Muscle of leg (tissue), 11 donors: Measurements from ENCODE around the gene UACA. TPM values are rescaled to one million over a fixed set of nuclear protein-coding genes. Genes with fewer than 3 reads are reported as not detected.

ENCODE experiments used
- DNase-seq: peaks from one replicate; pipeline ENCODE4 v3.0.0; 2013
- H3K27ac ChIP-seq: one replicate; pipeline ENCODE4 v1.5.1; 2013; ENCODE audit warnings: mild to moderate bottlenecking, low read length, control low read depth
- H3K27me3 ChIP-seq: one replicate; pipeline ENCODE4 v1.6.1; 2013; ENCODE audit warnings: low read length; ENCODE audit not compliant: control insufficient read depth, insufficient read depth
- H3K36me3 ChIP-seq: one replicate; pipeline ENCODE4 v1.6.1; 2013; ENCODE audit warnings: low read length; ENCODE audit not compliant: control insufficient read depth, insufficient read depth
- H3K4me1 ChIP-seq: one replicate; pipeline ENCODE4 v1.6.1; 2013; ENCODE audit warnings: low read length; ENCODE audit not compliant: control insufficient read depth, insufficient read depth
- H3K4me3 ChIP-seq: one replicate; pipeline ENCODE4 v1.5.1; 2013; ENCODE audit warnings: low read length, control low read depth
- H3K9me3 ChIP-seq: replicated peaks from 2 replicates; pipeline ENCODE4 v1.6.1; 2013; ENCODE audit warnings: low read depth, low read length; ENCODE audit not compliant: control insufficient read depth
- WGBS: methylation state at CpG from one replicate; pipeline ENCODE4 v1.1.5; 2013; ENCODE audit warnings: missing lambda C conversion rate; ENCODE audit not compliant: insufficient coverage; 5-methylcytosine and 5-hydroxymethylcytosine counted together
- polyA plus RNA-seq, 8 donors: library from polyadenylated mRNA; unstranded; fragments of 120-200 nt; gene quantifications; one replicate each; pipeline versions ENCODE4 v1.2.1 to v1.2.3, GENCODE V29; 2013; ENCODE audit warnings: inconsistent platforms in 1 of 8, low replicate concordance in 1 of 8; ENCODE audit not compliant: insufficient read length in 8 of 8, insufficient read depth in 1 of 8
- total RNA-seq: library from RNA; stranded (reverse); fragments of 120-200 nt; gene quantifications from one replicate; pipeline ENCODE4 v1.2.4, GENCODE V29; 2013

The UACA gene
- total and polyA plus RNA-seq, 9 donors: 92.8 to 139 (median 125) TPM

GRCh38 chr15:70701171-70701570 is 62.2 kb downstream of the UACA start:
- peaks cover 2% of the 10 kb centered on the region for H3K36me3 ChIP-seq
- no CpG with 5 or more reads among the region's 2 CpGs for WGBS
- peaks cover 8% of the 10 kb centered on the region for H3K4me1 ChIP-seq
- no peaks in the 10 kb centered on the region for H3K27me3 ChIP-seq
- no peaks in the 10 kb centered on the region for H3K9me3 ChIP-seq
- peak overlapping the region; percentile 39 for H3K4me3 ChIP-seq
- H3K27ac ChIP-seq: peak overlapping the region; percentile 84
- DNase-seq: no peak

GRCh38 chr15:70699890-70700289 is 63.5 kb downstream of the UACA start:
- H3K4me1 ChIP-seq: peaks cover 8% of the 10 kb centered on the region
- H3K27ac ChIP-seq: peak overlapping the region; percentile 65
- peak overlapping the region; percentile 1 for H3K4me3 ChIP-seq
- DNase-seq: peak; percentile 63
- peaks cover 2% of the 10 kb centered on the region for H3K36me3 ChIP-seq
- H3K27me3 ChIP-seq: no peaks in the 10 kb centered on the region
- H3K9me3 ChIP-seq: no peaks in the 10 kb centered on the region

- no CpG with 5 or more reads among the region's 3 CpGs for WGBS
- Histone ChIP-seq H3K27ac (peak overlapping the region; percentile 45), H3K36me3 (peaks cover 2% of the 10 kb centered on the region), H3K4me1 (peaks cover 8% of the 10 kb centered on the region), H3K4me3 (no peak overlapping the region), H3K9me3 (no peaks in the 10 kb centered on the region), H3K27me3 (no peaks in the 10 kb centered on the region)
- no peak for DNase-seq
These were observed 64.4 kb downstream of the UACA start for GRCh38 chr15:70698836-70699390.

GRCh38 chr15:70698426-70698825 is 64.9 kb downstream of the UACA start:
- peaks cover 2% of the 10 kb centered on the region for H3K36me3 ChIP-seq
- H3K27ac ChIP-seq: peak overlapping the region; percentile 45
- peaks cover 3% of the 10 kb centered on the region for H3K4me1 ChIP-seq
- no peak for DNase-seq
- H3K27me3 ChIP-seq: no peaks in the 10 kb centered on the region
- no peaks in the 10 kb centered on the region for H3K9me3 ChIP-seq
- no peak overlapping the region for H3K4me3 ChIP-seq

GRCh38 chr15:70690491-70691276 is 72.7 kb downstream of the UACA start:
- WGBS: no CpG with 5 or more reads among the region's 2 CpGs
- H3K4me3 ChIP-seq: no peak overlapping the region
- DNase-seq: no peak
- no peaks in the 10 kb centered on the region for H3K4me1 ChIP-seq
- H3K27me3 ChIP-seq: no peaks in the 10 kb centered on the region
- H3K36me3 ChIP-seq: peaks cover 2% of the 10 kb centered on the region
- H3K27ac ChIP-seq: no peak overlapping the region
- H3K9me3 ChIP-seq: no peaks in the 10 kb centered on the region

GRCh38 chr15:70690021-70690420 is 73.3 kb downstream of the UACA start:
- no CpG with 5 or more reads among the region's 2 CpGs for WGBS

GRCh38 chr15:70687482-70687881 is 75.9 kb downstream of the UACA start:
- no peaks in the 10 kb centered on the region for H3K27me3 ChIP-seq
- peak; percentile 81 for DNase-seq
- H3K4me1 ChIP-seq: no peaks in the 10 kb centered on the region
- H3K9me3 ChIP-seq: no peaks in the 10 kb centered on the region
- H3K27ac ChIP-seq: peak overlapping the region; percentile 45
- peaks cover 3% of the 10 kb centered on the region for H3K36me3 ChIP-seq
- no CpG with 5 or more reads among the region's 3 CpGs for WGBS
- no peak overlapping the region for H3K4me3 ChIP-seq

More at GRCh38 chr15:70690021-70690420, 73.3 kb downstream of the UACA start:
- Histone ChIP-seq H3K27ac (no peak overlapping the region), H3K27me3 (no peaks in the 10 kb centered on the region), H3K9me3 (no peaks in the 10 kb centered on the region), H3K36me3 (peaks cover 2% of the 10 kb centered on the region), H3K4me3 (no peak overlapping the region), H3K4me1 (no peaks in the 10 kb centered on the region)
- DNase-seq: no peak

- no peak for DNase-seq
- Histone ChIP-seq H3K36me3 (peaks cover 5% of the 10 kb centered on the region), H3K27me3 (no peaks in the 10 kb centered on the region), H3K4me1 (no peaks in the 10 kb centered on the region), H3K27ac (no peak overlapping the region), H3K4me3 (no peak overlapping the region), H3K9me3 (no peaks in the 10 kb centered on the region)
- WGBS: 86% methylated on average over 6 of the region's 6 CpGs
These were observed 82.5 kb downstream of the UACA start for GRCh38 chr15:70680817-70681216.

- DNase-seq: no peak
- Histone ChIP-seq H3K36me3 (peaks cover 8% of the 10 kb centered on the region), H3K27me3 (no peaks in the 10 kb centered on the region), H3K9me3 (no peaks in the 10 kb centered on the region), H3K4me1 (no peaks in the 10 kb centered on the region), H3K27ac (no peak overlapping the region), H3K4me3 (no peak overlapping the region)
These were observed 83.5 kb downstream of the UACA start for GRCh38 chr15:70679919-70680231.

- Histone ChIP-seq H3K36me3 (peaks cover 21% of the 10 kb centered on the region), H3K4me1 (no peaks in the 10 kb centered on the region), H3K27ac (no peak overlapping the region), H3K9me3 (no peaks in the 10 kb centered on the region), H3K27me3 (no peaks in the 10 kb centered on the region), H3K4me3 (no peak overlapping the region)
- no peak for DNase-seq
These were observed 91.3 kb downstream of the UACA start for GRCh38 chr15:70672081-70672480.

GRCh38 chr15:70670680-70671079 is 92.7 kb downstream of the UACA start:
- H3K36me3 ChIP-seq: peaks cover 25% of the 10 kb centered on the region
- H3K4me1 ChIP-seq: no peaks in the 10 kb centered on the region
- DNase-seq: no peak
- H3K27ac ChIP-seq: no peak overlapping the region
- WGBS: no CpG with 5 or more reads among the region's 1 CpG
- H3K4me3 ChIP-seq: no peak overlapping the region
- no peaks in the 10 kb centered on the region for H3K27me3 ChIP-seq
- H3K9me3 ChIP-seq: no peaks in the 10 kb centered on the region
